ENCODE results near the gene MARCO.

DNA sequence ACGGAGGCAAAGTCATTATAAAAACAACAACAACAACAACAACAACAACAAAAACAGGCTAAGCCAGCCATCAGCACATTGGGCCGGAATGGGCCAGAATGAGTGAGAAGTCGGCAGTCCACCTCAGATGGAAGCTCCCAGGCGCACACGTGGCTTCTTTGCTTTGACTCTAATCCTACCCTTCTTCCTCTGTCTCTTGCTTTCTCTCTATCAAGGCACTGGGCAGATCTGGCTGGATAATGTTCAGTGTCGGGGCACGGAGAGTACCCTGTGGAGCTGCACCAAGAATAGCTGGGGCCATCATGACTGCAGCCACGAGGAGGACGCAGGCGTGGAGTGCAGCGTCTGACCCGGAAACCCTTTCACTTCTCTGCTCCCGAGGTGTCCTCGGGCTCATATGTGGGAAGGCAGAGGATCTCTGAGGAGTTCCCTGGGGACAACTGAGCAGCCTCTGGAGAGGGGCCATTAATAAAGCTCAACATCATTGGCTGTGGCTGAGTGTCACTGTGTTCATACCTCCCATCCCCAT lies 52.2 kb downstream of the MARCO start:
- TF ChIP-seq POLR2A (IDR thresholded peaks at IDR 0.05), result no peak
- TF ChIP-seq, protein P1, sequence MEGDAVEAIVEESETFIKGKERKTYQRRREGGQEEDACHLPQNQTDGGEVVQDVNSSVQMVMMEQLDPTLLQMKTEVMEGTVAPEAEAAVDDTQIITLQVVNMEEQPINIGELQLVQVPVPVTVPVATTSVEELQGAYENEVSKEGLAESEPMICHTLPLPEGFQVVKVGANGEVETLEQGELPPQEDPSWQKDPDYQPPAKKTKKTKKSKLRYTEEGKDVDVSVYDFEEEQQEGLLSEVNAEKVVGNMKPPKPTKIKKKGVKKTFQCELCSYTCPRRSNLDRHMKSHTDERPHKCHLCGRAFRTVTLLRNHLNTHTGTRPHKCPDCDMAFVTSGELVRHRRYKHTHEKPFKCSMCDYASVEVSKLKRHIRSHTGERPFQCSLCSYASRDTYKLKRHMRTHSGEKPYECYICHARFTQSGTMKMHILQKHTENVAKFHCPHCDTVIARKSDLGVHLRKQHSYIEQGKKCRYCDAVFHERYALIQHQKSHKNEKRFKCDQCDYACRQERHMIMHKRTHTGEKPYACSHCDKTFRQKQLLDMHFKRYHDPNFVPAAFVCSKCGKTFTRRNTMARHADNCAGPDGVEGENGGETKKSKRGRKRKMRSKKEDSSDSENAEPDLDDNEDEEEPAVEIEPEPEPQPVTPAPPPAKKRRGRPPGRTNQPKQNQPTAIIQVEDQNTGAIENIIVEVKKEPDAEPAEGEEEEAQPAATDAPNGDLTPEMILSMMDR (IDR thresholded peaks at IDR 0.05), result no peak
- TF ChIP-seq POLR2AphosphoS5 (IDR thresholded peaks at IDR 0.05), result no peak
